ENCODE results near the gene SLC39A2. TPM values are rescaled to one million over a fixed set of nuclear protein-coding genes. Genes with fewer than 3 reads are reported as not detected.

The SLC39A2 gene
- total and polyA plus RNA-seq, 9 of the 15 experiments (the other 6 are each of a cell fraction or from before 2014, with no cell fraction given): 0.06 to 0.09 TPM; not detected in 7

DNA sequence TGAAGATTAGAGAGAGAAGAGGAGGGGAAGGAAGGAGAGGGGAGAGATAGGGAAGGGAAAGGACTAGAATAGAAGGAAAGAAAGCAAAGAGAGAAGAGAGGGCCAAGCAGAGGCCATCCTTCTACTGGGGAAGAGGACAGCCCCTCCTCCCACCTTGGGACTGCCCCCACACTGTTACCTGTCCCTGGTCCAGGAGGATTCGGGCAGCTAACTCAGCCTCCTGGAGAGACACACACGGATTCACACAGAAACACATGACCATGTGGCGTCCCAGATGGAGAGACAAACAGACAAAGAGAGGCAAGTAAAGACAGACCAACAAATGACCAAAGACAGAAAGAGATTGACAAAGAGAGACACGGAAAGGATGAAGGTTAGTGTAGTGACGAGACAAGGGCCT lies 23.6 kb downstream of the SLC39A2 start:
- TF ChIP-seq ARID1B (IDR thresholded peaks at IDR 0.05) (no peak), PRPF4 (IDR thresholded peaks at IDR 0.05; ENCODE audit: insufficient read depth, low read depth, low read length, poor library complexity, severe bottlenecking) (no peak), NELFE (IDR thresholded peaks at IDR 0.05; ENCODE audit: insufficient read depth, insufficient read length) (no peak), ZNF778 (CRISPR knock-in tag; IDR thresholded peaks at IDR 0.05) (no peak), ZNF431 (CRISPR knock-in tag; IDR thresholded peaks at IDR 0.05) (no peak), ESRRA (IDR thresholded peaks at IDR 0.05; ENCODE audit: borderline replicate concordance, low read depth) (no peak), CBX5 (IDR thresholded peaks at IDR 0.05; ENCODE audit: borderline replicate concordance, low read depth) (no peak)
- TF ChIP-seq, protein P1, sequence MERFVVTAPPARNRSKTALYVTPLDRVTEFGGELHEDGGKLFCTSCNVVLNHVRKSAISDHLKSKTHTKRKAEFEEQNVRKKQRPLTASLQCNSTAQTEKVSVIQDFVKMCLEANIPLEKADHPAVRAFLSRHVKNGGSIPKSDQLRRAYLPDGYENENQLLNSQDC (CRISPR knock-in tag; IDR thresholded peaks at IDR 0.05): no peak
- POLR2A ChIA-PET: interaction anchor here (0.5 to 2.6 kb wide), 5 partner anchors 8 to 146 kb away, joined by 3 to 12 read pairs (median 3); no protein-coding TSS in a partner anchor
- no peak overlapping the region for H3K4me3 ChIP-seq
- no peak overlapping the region for H3K4me2 ChIP-seq (ENCODE audit: insufficient read depth, low read length)
- no peaks in the 10 kb centered on the region for H3K9me3 ChIP-seq (replicated peaks; ENCODE audit: control insufficient read depth, insufficient read depth, low read depth, low read length)
- H3K9ac ChIP-seq (ENCODE audit: insufficient read depth in 1 of 2, low read depth in 2 of 2, low read length in 2 of 2): no peak overlapping the region
- intact Hi-C loops (cut with micrococcal nuclease) (no loop called here), in situ Hi-C loops (cut with MboI) (no loop called here)
- no peak for FAIRE-seq
- no peak overlapping the region; the same call in 2 of the 3 replicates for H3K27ac ChIP-seq (ENCODE audit: extremely low read depth, low read depth, low read length)
- H3K36me3 ChIP-seq (ENCODE audit: control insufficient read depth, insufficient read depth, low read length): peaks cover 30% of the 10 kb centered on the region; the same call in 1 of the 3 replicates
- CTCF ChIA-PET (ENCODE audit: low intra/inter-chr PET ratio): no interaction called here
- H3K79me2 ChIP-seq (ENCODE audit: control insufficient read depth, insufficient read depth, low read length): peaks cover 21% of the 10 kb centered on the region
- no peak for ATAC-seq
- H3K4me1 ChIP-seq (replicated peaks in 1 of 2; ENCODE audit: control insufficient read depth in 2 of 2, insufficient read depth in 2 of 2, low read length in 2 of 2): peaks cover 35 to 36% of the 10 kb centered on the region in 2 experiments
- peaks cover 2% of the 10 kb centered on the region for H3K9me1 ChIP-seq (ENCODE audit: control insufficient read depth, insufficient read depth, low read length)
- no peak for DNase-seq (ENCODE audit: extremely low read depth in 1 of 4, low spot score in 3 of 4)
- H3K27me3 ChIP-seq (ENCODE audit: control insufficient read depth in 2 of 2, insufficient read depth in 2 of 2, low read length in 2 of 2): no peaks in the 10 kb centered on the region
- H4K20me1 ChIP-seq (replicated peaks; ENCODE audit: control insufficient read depth, insufficient read depth, low read length): no peaks in the 10 kb centered on the region
- no peak overlapping the region for H2AFZ ChIP-seq (ENCODE audit: low read depth, low read length)
- no TSS peak for BruUV-seq (replicated peaks)
- 83% methylated on average over 4 of the region's 5 CpGs for WGBS (ENCODE audit: insufficient coverage, low coverage, missing lambda C conversion rate)

Measured in K562 (cell line).